Cardiac fibroblast (primary cell): ENCODE results near the gene ARPC1A.
A peak's percentile ranks its signal among the peaks of the same experiment; 100 is the strongest.

ENCODE experiments used
- DNase-seq, 2 donors: peaks; one replicate each; pipeline versions ENCODE4 v3.0.0 to v3.0.0-alpha.2; 2010; ENCODE audit warnings: low read depth in 2 of 2
- H3K4me3 ChIP-seq, 2 donors: replicated peaks in 1 of 2; 1 replicate in 1 of 2; 2 replicates in 1 of 2; pipeline ENCODE4 v1.5.1; 2011; ENCODE audit warnings: low read depth in 2 of 2, low read length in 2 of 2, mild to moderate bottlenecking in 2 of 2, moderate library complexity in 1 of 2
- CTCF ChIP-seq: IDR thresholded peaks from one replicate; pipeline ENCODE4 v1.5.1; 2011; ENCODE audit warnings: low read depth, mild to moderate bottlenecking, low read length, inconsistent platforms

ARPC1A gene

GRCh38 chr7:99359465-99360154 is 33.9 kb downstream of the ARPC1A start:
- no peak overlapping the region for H3K4me3 ChIP-seq
- DNase-seq: no peak
- TF ChIP-seq CTCF: no peak

- no peak overlapping the region for H3K4me3 ChIP-seq
- peak; percentile 51 to 65 for DNase-seq
- TF ChIP-seq CTCF: no peak
Measured at GRCh38 chr7:99362801-99363200, 37.1 kb downstream of the ARPC1A start.

- no peak for DNase-seq
- no peak overlapping the region for H3K4me3 ChIP-seq
- no peak for TF ChIP-seq CTCF
Measured at GRCh38 chr7:99363286-99363685, 37.6 kb downstream of the ARPC1A start.

- DNase-seq: peak; percentile 26 to 29
- TF ChIP-seq CTCF: peak; percentile 60
- H3K4me3 ChIP-seq: no peak overlapping the region
Measured at GRCh38 chr7:99365318-99366141, 39.8 kb downstream of the ARPC1A start.

GRCh38 chr7:99366646-99367045 is 40.9 kb downstream of the ARPC1A start:
- no peak for DNase-seq
- no peak overlapping the region for H3K4me3 ChIP-seq
- TF ChIP-seq CTCF: no peak

- TF ChIP-seq CTCF: no peak
- no peak for DNase-seq
- H3K4me3 ChIP-seq: no peak overlapping the region
Measured at GRCh38 chr7:99368750-99369389, 43.2 kb downstream of the ARPC1A start.
